PC-3 (cell line): ENCODE measurements around the gene CCDC78.

Experiments used
- CTCF ChIP-seq: fragments of 300-600 bp; sonication (generic); conservative IDR thresholded peaks from 2 replicates; pipeline ENCODE4 v1.5.1; 2017; ENCODE audit warnings: antibody characterized with exemption, low read depth, mild to moderate bottlenecking, low read length
- EZH2 ChIP-seq: fragments of 300-600 bp; sonication (generic); IDR thresholded peaks from one replicate; pipeline ENCODE4 v1.6.1; 2017; ENCODE audit warnings: antibody characterized with exemption, mild to moderate bottlenecking, low read length; ENCODE audit not compliant: unreplicated experiment
- EZH2phosphoT487 ChIP-seq: fragments of 300-600 bp; sonication (generic); IDR thresholded peaks from 2 replicates; pipeline ENCODE4 v1.6.1; 2018; ENCODE audit warnings: mild to moderate bottlenecking, antibody characterized with exemption, low read length, borderline replicate concordance

- peak; percentile 76 for TF ChIP-seq CTCF
- TF ChIP-seq EZH2, result no peak
- TF ChIP-seq EZH2phosphoT487, result no peak
Observed at GRCh38 chr16:740764-741505, 14.7 kb upstream of the CCDC78 start, which contains the start of gene CIAO3.
